Ascending aorta (tissue), 2 donors: ENCODE results near the gene PGC. TPM values are rescaled to one million over a fixed set of nuclear protein-coding genes. Genes with fewer than 3 reads are reported as not detected.

Source experiments
- DNase-seq, 2 donors: peaks; one replicate each; pipeline ENCODE4 v3.0.0-alpha.2; 2019; ENCODE audit warnings: low spot score in 2 of 2
- H3K27ac ChIP-seq, 2 donors: fragments of 200-600 bp; sonication (generic); one replicate each; pipeline ENCODE4 v1.5.1; 2016 to 2017; ENCODE audit warnings: mild to moderate bottlenecking in 1 of 2
- H3K27me3 ChIP-seq: fragments of 200-600 bp; sonication (generic); one replicate; pipeline ENCODE4 v1.5.1; 2017
- H3K36me3 ChIP-seq, 2 donors: fragments of 200-600 bp; sonication (generic); one replicate each; pipeline ENCODE4 v1.5.1; 2016
- H3K4me1 ChIP-seq, 2 donors: fragments of 200-600 bp; sonication (generic); one replicate each; pipeline ENCODE4 v1.5.1; 2016 to 2017; ENCODE audit warnings: mild to moderate bottlenecking in 1 of 2
- H3K4me3 ChIP-seq, 2 donors: fragments of 200-600 bp; sonication (generic); one replicate each; pipeline ENCODE4 v1.5.1; 2016 to 2017; ENCODE audit warnings: mild to moderate bottlenecking in 1 of 2
- H3K9me3 ChIP-seq, 2 donors: fragments of 200-600 bp; sonication (generic); one replicate each; pipeline ENCODE4 v1.5.1; 2016
- intact Hi-C: fragments of 100-400 bp; cut with DNase I; formaldehyde crosslinking; loops from one replicate; pipeline ENCODE4 v1.15.1; 2023
- total RNA-seq: library from RNA; depleted of rRNA; stranded (reverse); fragments of >200 nt; gene quantifications from one replicate; pipeline ENCODE4 v1.1.0, GENCODE V29; 2016
- TF ChIP-seq, protein P1 (sequence below), 3 experiments: fragments of 200-600 bp in 2 of 3; fragments of 450-650 bp in 1 of 3; sonication (generic) in 2 of 3; IDR thresholded peaks; one replicate each; pipeline ENCODE4 v1.5.1; 2016 to 2019; ENCODE audit warnings: antibody characterized with exemption in 3 of 3, mild to moderate bottlenecking in 1 of 3, moderate library complexity in 1 of 3

Gene PGC
- total RNA-seq, 1 donor from 2014 or later: 0.53 TPM

DNA sequence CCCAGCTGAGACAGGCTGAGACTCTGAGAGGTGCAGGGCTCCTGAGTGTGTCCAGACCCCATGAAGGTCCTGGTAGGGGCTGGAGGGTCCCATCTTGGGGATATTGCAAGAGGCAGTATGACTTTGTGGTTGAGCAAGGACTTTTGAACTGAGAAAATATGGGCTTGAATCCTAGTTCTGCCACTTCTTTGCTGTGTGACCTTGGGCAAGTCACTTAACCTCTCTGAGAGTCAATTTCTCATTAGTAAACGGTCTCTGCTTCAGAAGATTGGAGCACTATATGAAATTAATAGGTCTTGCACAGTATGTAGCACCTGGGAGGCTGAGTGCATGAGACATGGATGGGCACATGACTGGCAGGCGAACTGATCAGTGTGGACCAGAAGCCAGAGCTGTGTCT, 54.5 kb downstream of the PGC start:
- Histone ChIP-seq H3K9me3 (no peaks in the 10 kb centered on the region), H3K36me3 (peaks cover 21 to 30% of the 10 kb centered on the region in 2 donors), H3K4me1 (no peaks in the 10 kb centered on the region), H3K27me3 (no peaks in the 10 kb centered on the region), H3K27ac (no peak overlapping the region), H3K4me3 (no peak overlapping the region)
- DNase-seq: no peak
- TF ChIP-seq, protein P1, sequence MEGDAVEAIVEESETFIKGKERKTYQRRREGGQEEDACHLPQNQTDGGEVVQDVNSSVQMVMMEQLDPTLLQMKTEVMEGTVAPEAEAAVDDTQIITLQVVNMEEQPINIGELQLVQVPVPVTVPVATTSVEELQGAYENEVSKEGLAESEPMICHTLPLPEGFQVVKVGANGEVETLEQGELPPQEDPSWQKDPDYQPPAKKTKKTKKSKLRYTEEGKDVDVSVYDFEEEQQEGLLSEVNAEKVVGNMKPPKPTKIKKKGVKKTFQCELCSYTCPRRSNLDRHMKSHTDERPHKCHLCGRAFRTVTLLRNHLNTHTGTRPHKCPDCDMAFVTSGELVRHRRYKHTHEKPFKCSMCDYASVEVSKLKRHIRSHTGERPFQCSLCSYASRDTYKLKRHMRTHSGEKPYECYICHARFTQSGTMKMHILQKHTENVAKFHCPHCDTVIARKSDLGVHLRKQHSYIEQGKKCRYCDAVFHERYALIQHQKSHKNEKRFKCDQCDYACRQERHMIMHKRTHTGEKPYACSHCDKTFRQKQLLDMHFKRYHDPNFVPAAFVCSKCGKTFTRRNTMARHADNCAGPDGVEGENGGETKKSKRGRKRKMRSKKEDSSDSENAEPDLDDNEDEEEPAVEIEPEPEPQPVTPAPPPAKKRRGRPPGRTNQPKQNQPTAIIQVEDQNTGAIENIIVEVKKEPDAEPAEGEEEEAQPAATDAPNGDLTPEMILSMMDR (IDR thresholded peaks at IDR 0.05): no peak
- intact Hi-C loops: no loop called here

DNA sequence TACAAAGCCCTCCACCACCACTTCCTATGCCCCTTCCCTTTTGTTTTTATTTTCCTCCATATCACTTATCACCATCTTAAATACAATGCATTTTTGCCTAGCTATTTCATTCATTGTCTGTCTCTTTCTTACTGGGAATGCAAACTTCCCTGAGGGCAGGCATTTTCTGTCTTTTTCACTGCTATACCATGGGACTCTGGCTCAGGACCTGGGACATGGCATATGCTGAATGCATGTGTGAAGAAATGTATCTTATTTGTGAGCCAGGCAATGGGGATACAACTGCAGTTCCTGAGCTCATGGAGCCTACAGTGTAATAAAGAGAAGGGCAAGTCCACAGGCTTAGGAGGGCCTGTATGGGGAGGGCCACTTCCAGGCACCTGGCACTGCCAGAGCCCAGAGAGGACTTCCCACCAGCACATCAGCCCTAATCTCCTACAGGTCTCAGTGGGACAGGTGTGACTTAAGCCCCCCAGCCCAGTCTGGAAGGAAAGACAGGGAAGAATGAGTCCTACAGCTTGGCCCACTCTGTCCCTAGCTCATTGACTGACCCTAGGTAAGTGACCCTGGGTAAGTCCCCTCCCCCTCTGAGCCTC, 55.0 kb downstream of the PGC start:
- no peak overlapping the region for H3K27ac ChIP-seq
- H3K36me3 ChIP-seq: peaks cover 27 to 35% of the 10 kb centered on the region in 2 donors
- no peaks in the 10 kb centered on the region for H3K9me3 ChIP-seq
- intact Hi-C loops: no loop called here
- no peaks in the 10 kb centered on the region for H3K27me3 ChIP-seq
- H3K4me1 ChIP-seq: no peaks in the 10 kb centered on the region
- H3K4me3 ChIP-seq: no peak overlapping the region
- DNase-seq: no peak
- TF ChIP-seq, protein P1 (IDR thresholded peaks at IDR 0.05): no peak

DNA sequence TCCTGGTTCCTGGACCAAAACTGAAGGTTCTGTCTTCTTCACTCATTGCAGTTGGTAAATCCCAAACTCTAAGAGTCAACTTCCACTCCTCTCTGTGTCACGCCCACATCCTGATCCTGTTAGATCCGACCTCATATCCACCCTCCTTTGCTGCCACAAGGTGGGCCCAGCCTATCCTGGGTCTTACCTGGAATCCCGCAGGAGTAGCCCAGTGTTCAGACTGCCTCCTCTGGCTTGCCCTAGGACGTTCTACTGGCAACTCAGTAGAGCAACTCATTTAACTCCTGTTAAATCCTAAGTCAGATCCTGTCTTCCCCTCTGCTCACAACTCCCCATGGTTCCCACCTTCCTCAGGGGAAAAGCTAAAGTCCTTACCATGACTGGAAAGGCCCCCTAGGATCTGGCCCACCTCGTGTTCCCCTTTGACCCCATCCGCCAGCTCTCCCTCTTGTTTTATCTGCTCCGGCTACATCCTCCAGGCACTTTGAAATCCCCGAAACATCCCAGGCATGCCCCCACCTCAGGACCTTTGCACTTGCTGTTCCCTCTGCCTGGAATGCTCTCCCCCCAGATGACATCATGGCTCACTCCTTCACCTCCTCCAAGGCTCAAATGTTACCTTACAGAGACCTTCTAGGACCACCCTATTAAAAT, 55.6 kb downstream of the PGC start:
- H3K36me3 ChIP-seq: peaks cover 32 to 42% of the 10 kb centered on the region in 2 donors
- intact Hi-C loops: no loop called here
- no peaks in the 10 kb centered on the region for H3K4me1 ChIP-seq
- no peaks in the 10 kb centered on the region for H3K27me3 ChIP-seq
- DNase-seq: no peak
- H3K4me3 ChIP-seq: no peak overlapping the region
- H3K9me3 ChIP-seq: no peaks in the 10 kb centered on the region
- TF ChIP-seq, protein P1 (IDR thresholded peaks at IDR 0.05): no peak
- no peak overlapping the region for H3K27ac ChIP-seq

DNA sequence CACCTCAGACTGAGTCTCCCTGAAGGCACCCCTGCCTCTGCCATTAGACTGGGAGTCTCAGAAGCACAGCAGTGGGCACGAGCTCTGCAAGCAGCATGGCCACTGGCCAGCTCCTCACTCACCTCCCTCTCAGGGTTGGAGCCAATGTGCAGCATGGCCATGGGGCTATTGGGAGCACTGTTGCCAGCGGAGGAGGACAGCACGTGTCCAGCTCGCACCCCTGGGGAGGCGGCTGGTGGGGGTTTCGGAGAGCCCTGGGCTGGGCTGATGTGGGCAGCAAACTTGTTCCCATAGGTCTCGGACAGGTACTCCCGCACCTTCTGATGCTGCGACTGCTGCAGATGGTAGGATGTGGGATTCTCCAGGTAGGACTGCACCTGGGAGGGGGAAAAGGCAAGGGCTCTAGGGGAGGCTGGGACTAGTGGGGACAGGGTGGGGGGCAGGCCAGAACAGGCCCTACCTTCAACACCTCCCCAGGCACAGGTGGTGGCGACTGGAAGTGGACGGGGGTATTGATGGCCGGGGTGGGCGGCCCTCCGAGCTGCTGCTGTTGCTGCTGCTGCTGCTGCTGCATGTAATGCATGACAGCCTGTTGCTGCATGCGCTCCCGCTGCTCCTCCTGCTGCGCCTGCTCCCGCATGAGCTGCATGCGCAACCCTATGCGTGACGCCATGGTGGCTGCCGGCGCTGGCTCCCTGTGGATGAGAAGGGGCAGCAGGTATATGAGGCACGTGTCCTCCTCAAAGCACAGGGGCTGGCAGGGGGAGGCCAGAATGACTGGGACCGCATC, 56.5 kb downstream of the PGC start:
- no peak overlapping the region for H3K4me3 ChIP-seq
- H3K27me3 ChIP-seq: no peaks in the 10 kb centered on the region
- H3K4me1 ChIP-seq: no peaks in the 10 kb centered on the region
- TF ChIP-seq, protein P1 (IDR thresholded peaks at IDR 0.05): no peak
- peaks cover 37 to 47% of the 10 kb centered on the region in 2 donors for H3K36me3 ChIP-seq
- intact Hi-C loops: no loop called here
- DNase-seq: no peak
- no peaks in the 10 kb centered on the region for H3K9me3 ChIP-seq
- H3K27ac ChIP-seq: no peak overlapping the region

DNA sequence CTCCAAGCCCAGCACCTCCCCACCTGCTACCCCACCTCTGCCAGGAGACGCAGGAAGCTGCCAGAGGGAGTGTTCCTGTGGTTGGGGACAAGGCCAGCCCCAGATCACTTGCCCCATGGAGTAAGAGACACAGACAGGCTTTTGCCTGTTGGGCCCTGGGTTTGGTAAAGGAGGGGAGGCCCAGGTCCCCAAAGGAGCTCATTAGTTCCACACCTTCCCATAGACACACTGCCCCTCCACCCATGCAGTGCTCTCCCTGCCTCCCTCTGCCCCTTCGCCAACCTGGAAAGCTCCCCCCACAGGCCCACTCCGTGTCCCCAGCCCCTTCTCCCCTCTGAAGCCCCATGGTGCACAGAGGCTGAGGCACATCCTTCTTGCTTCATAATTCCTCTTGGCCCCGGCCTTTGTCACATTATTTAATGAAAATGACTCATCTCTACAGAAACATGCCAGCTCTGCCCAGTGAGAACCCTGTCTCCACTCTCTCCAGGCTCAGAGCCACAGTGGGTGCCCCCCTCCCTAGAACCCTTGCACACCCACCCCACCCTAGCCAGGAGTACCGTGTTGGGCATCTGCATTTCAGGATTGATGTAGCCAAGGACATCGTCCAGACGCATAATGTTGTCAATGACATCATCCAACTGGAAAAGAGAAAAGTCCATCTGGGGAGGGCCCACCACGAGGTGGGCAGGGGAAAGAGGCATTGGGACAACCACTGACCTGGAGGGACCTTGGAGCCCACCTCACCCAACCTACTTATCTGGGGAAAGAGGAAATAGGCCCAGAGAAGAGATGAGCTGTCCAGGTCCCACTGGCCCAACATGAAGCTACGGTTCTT, 57.8 kb downstream of the PGC start:
- H3K4me1 ChIP-seq: no peaks in the 10 kb centered on the region
- no peak overlapping the region for H3K4me3 ChIP-seq
- intact Hi-C loops: no loop called here
- H3K27me3 ChIP-seq: no peaks in the 10 kb centered on the region
- DNase-seq: no peak
- H3K9me3 ChIP-seq: no peaks in the 10 kb centered on the region
- peaks cover 42 to 60% of the 10 kb centered on the region in 2 donors for H3K36me3 ChIP-seq
- TF ChIP-seq, protein P1 (IDR thresholded peaks at IDR 0.05): no peak
- H3K27ac ChIP-seq: no peak overlapping the region
